HG03064 (cell line): ENCODE results near the gene PLRG1.

Experiments
- ATAC-seq: cut with Tn5 transposase; IDR thresholded peaks from one replicate; pipeline ENCODE4 v1.9.1; 2021; ENCODE audit warnings: low read depth; ENCODE audit not compliant: unreplicated experiment

The PLRG1 gene

GRCh38 chr4:154526151-154526550 lies 24.0 kb downstream of the PLRG1 start:
- ATAC-seq: no peak

- ATAC-seq: no peak
Observed at GRCh38 chr4:154521607-154522006, 28.6 kb downstream of the PLRG1 start.

- ATAC-seq: no peak
Observed at GRCh38 chr4:154519214-154519613, 31.0 kb downstream of the PLRG1 start.

- no peak for ATAC-seq
Observed at GRCh38 chr4:154517591-154517990, 32.6 kb downstream of the PLRG1 start.

- no peak for ATAC-seq
Observed at GRCh38 chr4:154516318-154517029, 33.7 kb downstream of the PLRG1 start.

GRCh38 chr4:154511981-154512380 lies 38.2 kb downstream of the PLRG1 start:
- ATAC-seq: no peak

GRCh38 chr4:154511548-154511947 lies 38.7 kb downstream of the PLRG1 start:
- ATAC-seq: no peak

GRCh38 chr4:154507156-154507555 lies 43.0 kb downstream of the PLRG1 start:
- no peak for ATAC-seq

GRCh38 chr4:154506253-154506652 lies 43.9 kb downstream of the PLRG1 start:
- ATAC-seq: no peak

GRCh38 chr4:154503598-154503997 lies 46.6 kb downstream of the PLRG1 start:
- no peak for ATAC-seq

GRCh38 chr4:154502111-154502510 lies 48.1 kb downstream of the PLRG1 start:
- ATAC-seq: no peak

GRCh38 chr4:154497889-154498288 lies 52.3 kb downstream of the PLRG1 start:
- ATAC-seq: no peak

GRCh38 chr4:154495867-154496266 lies 54.3 kb downstream of the PLRG1 start:
- no peak for ATAC-seq

GRCh38 chr4:154492288-154492687 lies 57.9 kb downstream of the PLRG1 start:
- no peak for ATAC-seq

GRCh38 chr4:154491341-154492271 lies 58.6 kb downstream of the PLRG1 start, which contains the start of gene DCHS2:
DCHS2 (minus strand) TSS chr4:154491799; CDS start chr4:154491355, 444 bp downstream.
- ATAC-seq: peak; percentile 31

- peak; percentile 69 for ATAC-seq
Observed at GRCh38 chr4:154490583-154491340, 59.4 kb downstream of the PLRG1 start.

- ATAC-seq: no peak
Observed at GRCh38 chr4:154490234-154490582, 60.0 kb downstream of the PLRG1 start.

GRCh38 chr4:154489558-154490233 lies 60.5 kb downstream of the PLRG1 start:
- ATAC-seq: no peak

GRCh38 chr4:154487145-154487544 lies 63.1 kb downstream of the PLRG1 start:
- no peak for ATAC-seq

GRCh38 chr4:154485127-154485773 lies 65.0 kb downstream of the PLRG1 start:
- peak; percentile 88 for ATAC-seq
